GM18526 (cell line): ENCODE data around the gene CTNNBL1.

Experiments used
- POLR2A ChIP-seq: IDR thresholded peaks from 3 replicates; pipeline ENCODE4 v1.6.1; 2011; ENCODE audit not compliant: insufficient read length; ENCODE audit errors: extremely low read depth

The CTNNBL1 gene

GRCh38 chr20:37699202-37699601 lies 5.4 kb downstream of the CTNNBL1 start:
- TF ChIP-seq POLR2A = no peak

- TF ChIP-seq POLR2A = no peak
Observed at GRCh38 chr20:37700301-37700700, 6.5 kb downstream of the CTNNBL1 start.

- no peak for TF ChIP-seq POLR2A
Observed at GRCh38 chr20:37702403-37703034, 8.7 kb downstream of the CTNNBL1 start.

- TF ChIP-seq POLR2A = no peak
Observed at GRCh38 chr20:37703035-37703845, 9.4 kb downstream of the CTNNBL1 start.

GRCh38 chr20:37704955-37705354 lies 11.1 kb downstream of the CTNNBL1 start:
- no peak for TF ChIP-seq POLR2A

GRCh38 chr20:37706298-37706697 lies 12.5 kb downstream of the CTNNBL1 start:
- no peak for TF ChIP-seq POLR2A

- TF ChIP-seq POLR2A = no peak
Observed at GRCh38 chr20:37711001-37711400, 17.2 kb downstream of the CTNNBL1 start.

GRCh38 chr20:37711994-37712964 lies 18.4 kb downstream of the CTNNBL1 start:
- TF ChIP-seq POLR2A = no peak

GRCh38 chr20:37713396-37713795 lies 19.6 kb downstream of the CTNNBL1 start:
- TF ChIP-seq POLR2A = no peak

GRCh38 chr20:37714978-37715672 lies 21.3 kb downstream of the CTNNBL1 start:
- TF ChIP-seq POLR2A = no peak

- TF ChIP-seq POLR2A = no peak
Observed at GRCh38 chr20:37721751-37722150, 27.9 kb downstream of the CTNNBL1 start.

GRCh38 chr20:37723668-37724067 lies 29.8 kb downstream of the CTNNBL1 start:
- TF ChIP-seq POLR2A = no peak

- TF ChIP-seq POLR2A = no peak
Observed at GRCh38 chr20:37725165-37725564, 31.3 kb downstream of the CTNNBL1 start.

- no peak for TF ChIP-seq POLR2A
Observed at GRCh38 chr20:37725855-37726254, 32.0 kb downstream of the CTNNBL1 start.

- TF ChIP-seq POLR2A = no peak
Observed at GRCh38 chr20:37726321-37726720, 32.5 kb downstream of the CTNNBL1 start.
